H1 (cell line): ENCODE data around the gene OR7G2. TPM values are rescaled to one million over a fixed set of nuclear protein-coding genes. Genes with fewer than 3 reads are reported as not detected.

Source experiments
- CTCF ChIA-PET: fragments of 300-600 bp; sonication (Branson Sonifier 250); formaldehyde crosslinking; loops from one replicate; lab custom pipeline; 2021; ENCODE audit not compliant: partially characterized antibody; lab: Charles Lee
- POLR2A ChIA-PET: fragments of 300-600 bp; sonication (Branson Sonifier 250); formaldehyde crosslinking; loops from one replicate; lab custom pipeline; 2021; ENCODE audit warnings: inconsistent platforms; ENCODE audit not compliant: partially characterized antibody; lab: Charles Lee
- DNase-seq, 2 experiments: peaks; one replicate each; pipeline versions ENCODE4 v3.0.0 to v3.0.0-alpha.2; 2010 to 2022; ENCODE audit warnings: low spot score in 2 of 2, low read depth in 1 of 2, mixed read lengths in 1 of 2
- FAIRE-seq: peaks from 2 replicates; lab custom pipeline; 2011; peaks lifted over from hg19 to GRCh38; lab: Jason Lieb, UNC
- H2AFZ ChIP-seq: 2 replicates; pipeline ENCODE4 v1.8.1; 2012; ENCODE audit warnings: low read length, inconsistent platforms
- H2AK5ac ChIP-seq: 2 replicates; pipeline ENCODE4 v1.6.1; 2013; ENCODE audit warnings: low read depth, low read length
- H2BK120ac ChIP-seq: replicated peaks from 2 replicates; pipeline ENCODE3; 2013; ENCODE audit warnings: low read depth, low read length, inconsistent platforms
- H2BK12ac ChIP-seq: 2 replicates; pipeline ENCODE4 v1.6.1; 2013; ENCODE audit warnings: low read depth, low read length
- H2BK15ac ChIP-seq: 2 replicates; pipeline ENCODE4 v1.6.1; 2013; ENCODE audit warnings: low read length
- H2BK20ac ChIP-seq: 2 replicates; pipeline ENCODE4 v1.6.1; 2013; ENCODE audit warnings: low read length
- H2BK5ac ChIP-seq: 2 replicates; pipeline ENCODE4 v1.6.1; 2013; ENCODE audit warnings: low read depth, low read length
- H3K14ac ChIP-seq: 2 replicates; pipeline ENCODE4 v1.6.1; 2013; ENCODE audit warnings: inconsistent platforms; ENCODE audit not compliant: insufficient read length
- H3K18ac ChIP-seq: 2 replicates; pipeline ENCODE4 v1.6.1; 2013; ENCODE audit warnings: low read length; ENCODE audit errors: extremely low read depth
- H3K23ac ChIP-seq: 2 replicates; pipeline ENCODE4 v1.6.1; 2013; ENCODE audit warnings: inconsistent platforms; ENCODE audit not compliant: insufficient read length
- H3K23me2 ChIP-seq: 2 replicates; pipeline ENCODE4 v1.6.1; 2013; ENCODE audit warnings: low read depth, low read length
- H3K27ac ChIP-seq: 2 replicates; pipeline ENCODE4 v1.6.1; 2011; ENCODE audit warnings: low read depth, low read length, inconsistent platforms
- H3K27me3 ChIP-seq, 4 experiments: replicated peaks in 1 of 4; 1 replicate in 1 of 4; 2 replicates in 3 of 4; pipeline versions ENCODE4 v1.6.1 to v1.8.1; 2011 to 2013; ENCODE audit warnings: low read length in 3 of 4, mild to moderate bottlenecking in 3 of 4, inconsistent platforms in 2 of 4, mixed read lengths in 2 of 4, moderate library complexity in 1 of 4; ENCODE audit not compliant: control insufficient read depth in 3 of 4, insufficient read depth in 3 of 4; ENCODE audit errors: extremely low read depth in 1 of 4
- H3K36me3 ChIP-seq, 4 experiments: 2 replicates each; pipeline versions ENCODE4 v1.6.1 to v1.8.1; 2011 to 2013; ENCODE audit warnings: mild to moderate bottlenecking in 4 of 4, low read length in 3 of 4, moderate library complexity in 2 of 4, control low read depth in 1 of 4, inconsistent platforms in 1 of 4; ENCODE audit not compliant: insufficient read depth in 4 of 4, control insufficient read depth in 2 of 4
- H3K4ac ChIP-seq: replicated peaks from 2 replicates; pipeline ENCODE3; 2013; ENCODE audit warnings: low read length, low read depth, mixed read lengths, inconsistent platforms; ENCODE audit not compliant: insufficient read length
- H3K4me1 ChIP-seq, 4 experiments: replicated peaks in 1 of 4; 1 replicate in 1 of 4; 2 replicates in 3 of 4; pipeline versions ENCODE4 v1.6.1 to v1.8.1; 2011 to 2013; ENCODE audit warnings: low read length in 3 of 4, inconsistent platforms in 2 of 4, mixed read lengths in 1 of 4; ENCODE audit not compliant: insufficient read depth in 4 of 4, control insufficient read depth in 3 of 4
- H3K4me2 ChIP-seq, 2 experiments: 2 replicates each; pipeline versions ENCODE4 v1.6.1 to v1.8.1; 2011 to 2013; ENCODE audit warnings: low read depth in 2 of 2, low read length in 2 of 2, control low read depth in 1 of 2, inconsistent platforms in 1 of 2, mild to moderate bottlenecking in 1 of 2; ENCODE audit not compliant: insufficient read depth in 1 of 2
- H3K4me3 ChIP-seq, 4 experiments: fragments of 200-600, 300-600 bp in 1 of 4; sonication (generic), shearing (Covaris generic), sonication (Bioruptor Twin) in 1 of 4; 2 replicates each; pipeline versions ENCODE4 v1.5.1 to v1.8.1; 2011 to 2016; ENCODE audit warnings: low read length in 4 of 4, low read depth in 3 of 4, control low read depth in 2 of 4, inconsistent platforms in 2 of 4, mild to moderate bottlenecking in 2 of 4, mixed read lengths in 1 of 4, moderate library complexity in 1 of 4; ENCODE audit not compliant: insufficient read depth in 2 of 4; ENCODE audit errors: extremely low read depth in 1 of 4
- H3K56ac ChIP-seq: replicated peaks from 2 replicates; pipeline ENCODE3; 2013; ENCODE audit warnings: low read depth, mild to moderate bottlenecking, mixed read lengths, low read length, inconsistent platforms; ENCODE audit not compliant: insufficient read length
- H3K79me1 ChIP-seq: 2 replicates; pipeline ENCODE4 v1.6.1; 2013; ENCODE audit warnings: low read depth, low read length, control low read depth
- H3K79me2 ChIP-seq, 2 experiments: 2 replicates each; pipeline versions ENCODE4 v1.6.1 to v1.8.1; 2012 to 2013; ENCODE audit warnings: low read length in 2 of 2, mild to moderate bottlenecking in 2 of 2, inconsistent platforms in 1 of 2; ENCODE audit not compliant: insufficient read depth in 2 of 2, control insufficient read depth in 1 of 2
- H3K9ac ChIP-seq, 4 experiments: replicated peaks in 1 of 4; 1 replicate in 1 of 4; 2 replicates in 3 of 4; pipeline versions ENCODE4 v1.6.1 to v1.8.1; 2011 to 2013; ENCODE audit warnings: low read depth in 3 of 4, low read length in 3 of 4, control low read depth in 2 of 4, mild to moderate bottlenecking in 2 of 4, moderate library complexity in 2 of 4, inconsistent platforms in 1 of 4; ENCODE audit errors: extremely low read depth in 1 of 4
- H3K9me3 ChIP-seq, 2 experiments: 2 replicates each; pipeline versions ENCODE4 v1.6.1 to v1.8.1; 2012 to 2013; ENCODE audit warnings: mild to moderate bottlenecking in 2 of 2, moderate library complexity in 2 of 2, control low read depth in 1 of 2, inconsistent platforms in 1 of 2, low read depth in 1 of 2, low read length in 1 of 2, mixed read lengths in 1 of 2; ENCODE audit not compliant: insufficient read depth in 2 of 2
- H4K20me1 ChIP-seq, 2 experiments: replicated peaks in 1 of 2; 2 replicates each; pipeline versions ENCODE3 to v1.8.1; 2011 to 2013; ENCODE audit warnings: inconsistent platforms in 2 of 2, low read length in 2 of 2, mild to moderate bottlenecking in 1 of 2; ENCODE audit not compliant: insufficient read depth in 2 of 2, control insufficient read depth in 1 of 2
- H4K5ac ChIP-seq: 2 replicates; pipeline ENCODE4 v1.6.1; 2013; ENCODE audit warnings: low read length, low read depth, mixed read lengths, inconsistent platforms; ENCODE audit not compliant: insufficient read length
- H4K8ac ChIP-seq: 2 replicates; pipeline ENCODE4 v1.8.0; 2013; ENCODE audit warnings: mild to moderate bottlenecking, moderate library complexity, low read length, inconsistent platforms; ENCODE audit not compliant: insufficient read depth; ENCODE audit errors: extremely low read depth
- H4K91ac ChIP-seq: replicated peaks from 2 replicates; pipeline ENCODE3; 2013; ENCODE audit warnings: low read length, mixed read lengths, inconsistent platforms; ENCODE audit not compliant: insufficient read length
- BACH1 ChIP-seq: IDR thresholded peaks from 2 replicates; pipeline ENCODE4 v1.6.1; 2012; ENCODE audit warnings: low read length, improper control_type of control experiment
- CBX5 ChIP-seq: fragments of 300-800, 300-1000 bp; sonication (generic); IDR thresholded peaks from 2 replicates; pipeline ENCODE4 v1.7.1; 2016; ENCODE audit warnings: antibody characterized with exemption, low read length, low read depth
- CBX8 ChIP-seq: fragments of 300-800, 300-1000 bp; sonication (generic); IDR thresholded peaks from 2 replicates; pipeline ENCODE4 v1.7.1; 2016; ENCODE audit warnings: low read depth, low read length, borderline replicate concordance
- RFX5 ChIP-seq: IDR thresholded peaks from 2 replicates; pipeline ENCODE4 v1.6.1; 2011; ENCODE audit warnings: low read depth, low read length, improper control_type of control experiment, borderline replicate concordance
- RXRA ChIP-seq: IDR thresholded peaks from 2 replicates; pipeline ENCODE4 v1.6.1; 2011; ENCODE audit warnings: low read depth, mild to moderate bottlenecking, low read length, moderate library complexity; ENCODE audit not compliant: insufficient read depth
- SRF ChIP-seq: IDR thresholded peaks from 2 replicates; pipeline ENCODE4 v1.6.1; 2011; ENCODE audit warnings: mild to moderate bottlenecking, low read depth, low read length, moderate library complexity
- WGBS, 2 experiments: shearing (Covaris generic) in 1 of 2; methylation state at CpG; one replicate each; pipeline versions ENCODE4 v1.1.6 to v1.1.7; 2013 to 2015; ENCODE audit warnings: low lambda C conversion rate in 2 of 2, mixed read lengths in 2 of 2, inconsistent platforms in 1 of 2, low coverage in 1 of 2, missing lambda C conversion rate in 1 of 2; ENCODE audit not compliant: insufficient replicate concordance in 2 of 2, insufficient coverage in 1 of 2, insufficient read length in 1 of 2; ENCODE audit errors: extremely low coverage in 1 of 2, missing lambda C conversion rate in 1 of 2; 5-methylcytosine and 5-hydroxymethylcytosine counted together
- polyA plus RNA-seq, 7 experiments: library from polyadenylated mRNA; depleted of rRNA in 3 of 7; stranded (reverse) in 5 of 7; unstranded in 2 of 7; fragments of >200 nt in 5 of 7; fragments of 200-250 nt in 2 of 7; gene quantifications; 1 replicate in 5 of 7; 2 replicates in 1 of 7; 4 replicates in 1 of 7; pipeline versions ENCODE4 v1.2.1 to v1.2.3, GENCODE V29; 2011 to 2013; ENCODE audit warnings: missing spikeins in 2 of 7, mixed read lengths in 2 of 7
- total RNA-seq: library from RNA; stranded (reverse); fragmentation: NEBNext Ultra II Directional; extraction: Animal tissue kit (Norgen Biotek cat#: 25700); gene quantifications from 2 replicates; pipeline ENCODE4 v1.2.1, GENCODE V29; 2021

Gene OR7G2
- total and polyA plus RNA-seq, 2 of the 8 experiments (the other 6 are each of a cell fraction or from before 2014, with no cell fraction given) = not detected

GRCh38 chr19:9078651-9079050 lies 28.6 kb downstream of the OR7G2 start:
- no peak for FAIRE-seq
- no peak overlapping the region for H3K23ac ChIP-seq

More at GRCh38 chr19:9078651-9079050, 28.6 kb downstream of the OR7G2 start:
- no peaks in the 10 kb centered on the region for H3K23me2 ChIP-seq
- H3K27ac ChIP-seq = no peak overlapping the region
- H3K4me2 ChIP-seq = no peak overlapping the region
- H4K8ac ChIP-seq = no peak overlapping the region
- 0 out of 2 replicates have a peak overlapping the region, but pooled peaks have one; percentile 72 for H2BK20ac ChIP-seq
- H3K4me1 ChIP-seq = peaks cover 6 to 15% (median 10%) of the 10 kb centered on the region in 4 experiments
- no peak overlapping the region for H3K4me3 ChIP-seq
- no peak overlapping the region for H4K91ac ChIP-seq
- no peaks in the 10 kb centered on the region for H3K36me3 ChIP-seq
- no peak overlapping the region for H2AFZ ChIP-seq
- ChIA-PET CTCF (interaction anchor here (0.7 kb wide), 1 partner anchor 486 kb away, joined by 3 read pairs; no protein-coding TSS in a partner anchor), POLR2A (no interaction called here)
- 81% methylated on average over 4 of the region's 4 CpGs; no CpG with 5 or more reads in 1 of the 2 experiments for WGBS, 2 experiments
- no peak overlapping the region for H3K4ac ChIP-seq
- no peaks in the 10 kb centered on the region for H3K79me2 ChIP-seq
- no peak overlapping the region for H3K56ac ChIP-seq
- TF ChIP-seq BACH1 = no peak
- TF ChIP-seq CBX5 = no peak
- no peak for TF ChIP-seq RFX5
- no peak for TF ChIP-seq RXRA
- TF ChIP-seq SRF = no peak
- no peak for TF ChIP-seq CBX8
- H2AK5ac ChIP-seq = no peak overlapping the region
- H2BK12ac ChIP-seq = peak overlapping the region; percentile 50; the same call in 1 of the 2 replicates
- H4K5ac ChIP-seq = no peak overlapping the region
- no peaks in the 10 kb centered on the region for H3K27me3 ChIP-seq
- H3K18ac ChIP-seq = no peak overlapping the region
- H3K79me1 ChIP-seq = no peaks in the 10 kb centered on the region
- no peak overlapping the region for H2BK5ac ChIP-seq
- no peak overlapping the region for H3K14ac ChIP-seq
- no peak overlapping the region for H2BK15ac ChIP-seq
- DNase-seq = no peak
- no peaks in the 10 kb centered on the region for H3K9me3 ChIP-seq
- no peaks in the 10 kb centered on the region for H4K20me1 ChIP-seq
- H3K9ac ChIP-seq = no peak overlapping the region
- no peak overlapping the region for H2BK120ac ChIP-seq
